ENCODE results near the gene GFRAL. TPM values are rescaled to one million over a fixed set of nuclear protein-coding genes. Genes with fewer than 3 reads are reported as not detected.

The GFRAL gene
- total RNA-seq, 1 donor from 2014 or later: not detected

- TF ChIP-seq CTCF (conservative IDR thresholded peaks at IDR 0.05): no peak
- Mint-ChIP-seq H3K9me3 (no peaks in the 10 kb centered on the region), H3K36me3 (ENCODE audit: low read depth) (no peaks in the 10 kb centered on the region), H3K27ac (ENCODE audit: unreplicated experiment) (no peak overlapping the region), H3K4me1 (no peaks in the 10 kb centered on the region), H3K27me3 (ENCODE audit: low read depth) (no peaks in the 10 kb centered on the region), H3K4me3 (no peak overlapping the region)
- DNase-seq (ENCODE audit: low read depth, low spot score): no peak
Observed at GRCh38 chr6:55433446-55434130, 106.3 kb downstream of the GFRAL start.

- H3K4me1 Mint-ChIP-seq: no peaks in the 10 kb centered on the region
- no peak overlapping the region for H3K27ac Mint-ChIP-seq (ENCODE audit: unreplicated experiment)
- no peak for TF ChIP-seq CTCF (conservative IDR thresholded peaks at IDR 0.05)
- DNase-seq (ENCODE audit: low read depth, low spot score): no peak
- H3K4me3 Mint-ChIP-seq: no peak overlapping the region
- no peaks in the 10 kb centered on the region for H3K36me3 Mint-ChIP-seq (ENCODE audit: low read depth)
- no peaks in the 10 kb centered on the region for H3K27me3 Mint-ChIP-seq (ENCODE audit: low read depth)
- H3K9me3 Mint-ChIP-seq: no peaks in the 10 kb centered on the region
Observed at GRCh38 chr6:55437141-55437540, 109.9 kb downstream of the GFRAL start.

GRCh38 chr6:55438203-55438602, 110.9 kb downstream of the GFRAL start:
- Mint-ChIP-seq H3K27me3 (ENCODE audit: low read depth) (no peaks in the 10 kb centered on the region), H3K9me3 (no peaks in the 10 kb centered on the region), H3K4me1 (no peaks in the 10 kb centered on the region), H3K4me3 (no peak overlapping the region), H3K36me3 (ENCODE audit: low read depth) (no peaks in the 10 kb centered on the region), H3K27ac (ENCODE audit: unreplicated experiment) (no peak overlapping the region)
- no peak for TF ChIP-seq CTCF (conservative IDR thresholded peaks at IDR 0.05)
- DNase-seq (ENCODE audit: low read depth, low spot score): no peak

- Mint-ChIP-seq H3K27me3 (ENCODE audit: low read depth) (no peaks in the 10 kb centered on the region), H3K36me3 (ENCODE audit: low read depth) (no peaks in the 10 kb centered on the region), H3K4me1 (no peaks in the 10 kb centered on the region), H3K9me3 (no peaks in the 10 kb centered on the region), H3K4me3 (no peak overlapping the region), H3K27ac (ENCODE audit: unreplicated experiment) (no peak overlapping the region)
- DNase-seq (ENCODE audit: low read depth, low spot score): no peak
- TF ChIP-seq CTCF (conservative IDR thresholded peaks at IDR 0.05): no peak
Observed at GRCh38 chr6:55443238-55444134, 116.2 kb downstream of the GFRAL start.

- TF ChIP-seq CTCF (conservative IDR thresholded peaks at IDR 0.05): peak; percentile 88
- H3K9me3 Mint-ChIP-seq: no peaks in the 10 kb centered on the region
- no peak for DNase-seq (ENCODE audit: low read depth, low spot score)
- no peaks in the 10 kb centered on the region for H3K27me3 Mint-ChIP-seq (ENCODE audit: low read depth)
- H3K27ac Mint-ChIP-seq (ENCODE audit: unreplicated experiment): no peak overlapping the region
- no peaks in the 10 kb centered on the region for H3K4me1 Mint-ChIP-seq
- H3K4me3 Mint-ChIP-seq: no peak overlapping the region
- H3K36me3 Mint-ChIP-seq (ENCODE audit: low read depth): no peaks in the 10 kb centered on the region
Observed at GRCh38 chr6:55445648-55446204, 118.5 kb downstream of the GFRAL start.
